Stimulated activated CD8-positive, alpha-beta memory T cell treated with anti-CD3 and anti-CD28 coated beads, Interleukin-4, amount 100 ng/mL, for 24 hours (primary cell): ENCODE measurements around the gene TMEM86A.
"Not testable (repeated sequence)": the region's sequence is repeated elsewhere in the genome, so short reads cannot be mapped to it uniquely, and the experiment has no call there.

Experiments
- DNase-seq: peaks from one replicate; pipeline ENCODE4 v3.0.0-alpha.2; 2020; ENCODE audit warnings: low read depth

Gene TMEM86A

GRCh38 chr11:18698341-18699268 is at the start of gene TMEM86A:
TMEM86A (plus strand) TSS chr11:18698779; CDS start chr11:18698887, 108 bp downstream.
- peak; percentile 84 for DNase-seq

GRCh38 chr11:18650353-18650752 is 48.2 kb upstream of the TMEM86A start:
- DNase-seq: no peak

DNA sequence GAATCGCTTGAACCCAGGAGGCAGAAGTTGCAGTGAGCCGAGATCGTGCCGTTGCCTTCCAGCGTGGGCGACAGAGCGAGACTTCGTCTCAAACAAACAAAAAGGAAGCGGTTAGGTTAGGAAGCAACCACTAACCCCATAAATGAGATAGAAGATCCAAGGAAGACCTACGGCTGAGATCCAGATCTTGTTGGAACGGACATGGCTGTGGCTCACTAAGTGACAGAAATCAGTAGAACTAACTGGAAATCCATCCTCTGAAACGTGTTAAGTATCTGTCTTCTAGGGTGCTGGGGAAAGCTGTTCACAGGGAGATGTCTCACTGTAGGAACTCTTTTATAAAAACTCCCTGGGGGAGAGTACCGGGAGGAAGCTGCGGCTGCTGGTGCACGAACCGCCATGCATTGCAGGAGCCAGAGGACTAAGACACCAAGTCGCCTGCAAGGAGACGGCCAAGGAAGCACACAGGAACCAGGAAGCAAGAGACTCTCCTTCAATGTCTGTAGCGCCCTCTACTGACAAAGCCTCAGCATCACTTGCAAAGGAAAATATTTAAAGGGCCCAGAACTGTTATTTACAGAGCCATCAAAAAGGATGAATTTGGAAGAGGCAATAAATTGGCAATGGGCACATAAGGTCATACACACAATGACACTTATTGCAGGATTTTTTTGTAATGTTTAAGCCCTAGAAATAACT is 47.6 kb upstream of the TMEM86A start:
- DNase-seq: no peak

DNA sequence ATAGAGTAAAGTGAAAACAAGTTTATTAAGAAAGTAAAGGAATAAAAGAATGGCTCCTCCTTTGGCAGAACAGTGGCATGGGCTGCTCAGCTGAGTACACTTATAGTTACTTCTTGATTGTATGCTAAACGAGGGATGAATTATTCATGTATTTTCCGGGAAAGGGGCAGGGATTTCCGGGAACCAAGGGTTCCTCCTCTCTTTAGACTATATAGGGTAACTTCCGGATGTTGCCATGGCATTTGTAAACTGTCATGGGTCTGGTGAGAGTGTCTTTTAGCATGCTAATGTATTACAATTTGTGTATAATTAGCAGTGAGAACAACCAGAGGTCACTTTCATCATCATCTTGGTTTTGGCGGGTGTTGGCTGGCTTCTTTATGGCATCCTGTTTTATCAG is 40.9 kb upstream of the TMEM86A start:
- no peak for DNase-seq

- DNase-seq: not testable (repeated sequence)
Observed at GRCh38 chr11:18665353-18665872, 33.2 kb upstream of the TMEM86A start.

DNA sequence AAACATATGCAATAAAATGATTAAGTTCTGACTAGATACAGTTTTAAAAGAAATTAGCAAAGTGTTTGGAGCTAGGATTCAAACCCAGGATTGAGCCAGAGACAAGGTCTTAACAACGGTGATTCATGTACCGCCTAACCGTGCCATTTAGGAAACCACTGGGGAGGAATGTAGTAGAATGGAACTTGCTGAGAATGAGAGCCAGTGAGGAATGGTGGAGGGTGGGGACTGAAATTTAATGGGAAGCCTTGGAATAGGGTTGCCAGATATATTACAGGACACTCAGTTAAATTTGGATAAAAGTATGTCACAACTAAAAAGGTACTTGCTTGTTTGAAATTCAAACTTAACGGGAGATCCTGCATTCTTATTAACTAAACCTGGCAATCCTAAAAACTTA is 30.4 kb upstream of the TMEM86A start:
- no peak for DNase-seq

DNA sequence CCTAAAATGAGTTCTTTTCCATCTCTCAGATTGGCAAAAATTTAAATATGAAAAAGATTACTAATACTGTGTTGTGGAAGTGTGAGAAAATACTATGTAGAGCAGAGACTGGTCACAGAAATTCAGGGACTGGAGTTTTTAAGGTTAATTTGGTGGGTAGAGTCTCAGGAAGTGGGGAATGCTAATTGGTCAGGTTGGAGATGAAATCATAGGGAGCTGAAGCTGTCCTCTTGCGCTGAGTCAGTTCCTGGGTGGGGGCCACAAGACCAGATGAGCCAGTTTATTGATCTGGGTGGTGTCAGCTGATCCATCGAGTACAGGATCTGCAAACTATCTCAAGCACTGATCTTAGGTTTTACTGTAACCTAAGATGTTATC is 29.4 kb upstream of the TMEM86A start:
- no peak for DNase-seq

DNA sequence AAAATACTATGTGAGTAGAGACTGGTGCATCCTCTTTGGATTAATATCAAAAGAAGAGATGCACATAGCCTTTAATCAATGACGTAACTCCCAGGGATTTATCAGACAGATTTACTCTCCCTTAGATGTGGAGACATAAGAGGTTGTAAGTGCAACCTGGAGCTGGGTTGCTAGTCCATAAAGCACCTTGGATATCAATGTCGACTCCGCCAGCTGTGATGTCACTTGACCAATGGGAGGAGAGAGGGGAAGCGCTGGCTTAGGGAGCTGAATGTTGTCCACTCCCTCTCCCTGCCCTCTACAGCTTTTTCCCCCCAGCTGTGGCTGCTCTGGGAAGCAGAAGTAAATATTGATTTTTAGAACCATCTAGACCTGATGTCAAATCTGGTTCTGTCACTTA is 28.9 kb upstream of the TMEM86A start:
- DNase-seq: no peak

- DNase-seq: no peak
Observed at GRCh38 chr11:18671246-18671645, 27.3 kb upstream of the TMEM86A start.

DNA sequence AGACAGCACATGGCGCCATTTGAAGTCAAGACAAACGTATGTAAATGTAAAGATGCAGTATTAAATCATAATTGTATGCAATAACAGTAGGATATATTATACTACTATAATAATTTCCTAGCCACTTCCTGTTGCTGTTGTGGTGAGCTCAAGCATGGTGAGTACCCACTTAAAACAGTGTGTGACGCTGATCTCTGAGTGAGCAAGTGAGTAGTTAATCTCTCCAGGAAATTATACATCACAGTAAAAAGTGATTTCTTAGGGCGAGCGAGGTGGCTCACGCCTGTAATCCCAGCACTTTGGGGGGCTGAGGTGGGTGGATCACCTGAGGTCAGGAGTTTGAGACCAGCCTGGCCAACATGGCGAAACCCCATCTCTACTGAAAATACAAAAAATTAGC is 26.4 kb upstream of the TMEM86A start:
- DNase-seq: not testable (repeated sequence)

GRCh38 chr11:18676803-18677202 is 21.8 kb upstream of the TMEM86A start:
- no peak for DNase-seq

DNA sequence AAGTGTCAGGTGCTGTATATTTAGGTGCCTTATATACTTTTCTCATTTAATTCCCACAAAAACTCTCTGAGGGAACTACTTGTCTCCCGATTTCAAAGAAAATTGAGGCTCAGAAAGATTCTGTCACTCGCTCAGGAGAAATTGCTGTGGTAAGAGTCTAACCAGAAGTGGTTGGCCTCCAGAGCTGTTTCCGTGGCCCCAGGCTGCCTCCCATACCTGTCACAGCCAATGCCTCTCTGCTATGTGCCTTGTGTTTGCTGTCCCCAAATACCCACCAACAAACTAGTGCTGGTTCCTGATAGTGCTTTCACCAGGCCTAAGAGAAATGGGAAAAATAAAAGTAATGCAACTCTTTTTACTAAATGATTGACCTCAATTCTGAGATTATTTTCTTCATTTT is 21.0 kb upstream of the TMEM86A start:
- no peak for DNase-seq

GRCh38 chr11:18681949-18682348 is 16.6 kb upstream of the TMEM86A start:
- DNase-seq: not testable (repeated sequence)

- no peak for DNase-seq
Observed at GRCh38 chr11:18682466-18682865, 16.1 kb upstream of the TMEM86A start.

- DNase-seq: no peak
Observed at GRCh38 chr11:18684267-18684666, 14.3 kb upstream of the TMEM86A start.

GRCh38 chr11:18691467-18692140 is 7.0 kb upstream of the TMEM86A start:
- not testable (repeated sequence) for DNase-seq

DNA sequence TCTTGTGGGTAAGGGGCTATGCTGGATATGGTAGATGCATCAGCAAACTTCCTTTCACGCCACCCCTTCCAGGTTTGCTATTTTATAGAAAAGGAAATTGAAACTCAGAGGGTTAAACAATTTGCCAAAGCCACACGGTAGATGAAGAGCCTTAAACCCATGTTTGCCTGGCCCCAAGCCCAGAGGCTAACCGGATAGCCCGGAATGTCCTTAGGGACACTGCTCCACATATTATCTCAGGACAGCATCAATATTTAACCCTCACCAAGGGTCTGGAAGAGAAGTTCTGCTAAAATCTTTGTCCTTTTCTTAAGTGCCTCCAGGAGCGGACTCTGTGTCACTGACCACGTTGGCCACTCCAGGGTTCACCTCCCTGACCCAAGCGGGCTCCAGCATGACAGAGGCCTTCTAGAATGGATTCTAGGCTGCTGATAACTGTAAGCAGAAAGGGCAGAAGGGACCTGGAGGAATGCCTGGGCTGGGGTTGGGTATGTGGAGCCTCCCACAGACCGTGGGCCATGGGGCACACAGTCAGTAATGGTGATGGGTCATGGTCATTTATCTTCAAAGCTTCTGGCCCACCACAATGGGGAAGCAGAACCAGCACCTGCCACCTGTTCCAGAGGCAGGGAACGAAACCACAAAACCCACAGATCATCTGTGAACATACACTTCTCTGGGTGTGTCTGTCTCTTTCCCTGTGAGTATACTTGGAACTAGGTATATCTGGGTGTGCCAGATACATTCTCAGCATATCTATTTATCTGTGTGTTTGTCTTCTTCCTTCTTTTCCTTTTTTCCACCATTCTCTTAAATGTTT is 5.4 kb upstream of the TMEM86A start:
- DNase-seq: no peak

- DNase-seq: no peak
Observed at GRCh38 chr11:18696638-18697225, 1.8 kb upstream of the TMEM86A start.

GRCh38 chr11:18697576-18697975 is 1.0 kb upstream of the TMEM86A start:
- no peak for DNase-seq

DNA sequence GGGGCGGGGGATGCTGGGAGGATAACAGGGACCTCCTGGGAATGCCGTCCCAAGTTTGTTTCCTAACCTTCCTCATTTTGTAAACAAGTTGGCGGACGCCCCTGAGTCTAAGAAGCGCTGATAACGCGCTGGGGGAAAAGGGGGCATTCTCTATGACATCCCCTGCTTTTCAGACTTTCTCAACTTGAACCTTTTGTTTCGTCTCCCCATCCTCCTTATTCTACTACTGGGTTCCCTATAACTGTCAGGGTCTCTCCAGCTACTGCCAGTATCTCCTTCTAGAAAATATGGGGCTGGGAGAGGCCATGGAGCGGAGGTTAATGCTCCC is 654 bp downstream of the TMEM86A start:
- DNase-seq: no peak

DNA sequence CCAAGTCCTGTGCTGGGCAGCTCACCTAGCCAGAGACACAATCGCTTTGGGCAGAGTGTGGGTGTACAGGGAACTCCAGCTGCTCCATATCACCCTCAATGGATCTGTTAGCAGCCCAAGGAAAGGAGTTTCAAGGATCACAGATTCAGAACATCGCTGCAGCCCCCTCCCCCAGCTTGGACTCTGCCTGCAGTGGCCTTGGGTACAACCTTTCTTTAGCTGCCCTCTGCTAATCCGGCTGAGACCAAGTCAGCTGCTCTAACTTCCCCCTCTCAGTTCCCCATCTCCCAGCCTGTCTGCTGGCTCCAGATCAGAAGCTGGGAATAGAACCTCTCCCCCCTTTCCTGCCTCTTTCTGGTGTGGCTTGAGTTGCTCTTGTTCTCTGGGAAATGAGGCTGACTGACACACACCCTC is 1.3 kb downstream of the TMEM86A start:
- no peak for DNase-seq
